Measurements from ENCODE around the gene ATP10A. TPM values are rescaled to one million over a fixed set of nuclear protein-coding genes. Genes with fewer than 3 reads are reported as not detected.
"Not testable (repeated sequence)": the region's sequence is repeated elsewhere in the genome, so short reads cannot be mapped to it uniquely, and the experiment has no call there.

The ATP10A gene
- total and polyA plus RNA-seq, 12 donors: 0.67 to 31.8 (median 16.1) TPM

DNA sequence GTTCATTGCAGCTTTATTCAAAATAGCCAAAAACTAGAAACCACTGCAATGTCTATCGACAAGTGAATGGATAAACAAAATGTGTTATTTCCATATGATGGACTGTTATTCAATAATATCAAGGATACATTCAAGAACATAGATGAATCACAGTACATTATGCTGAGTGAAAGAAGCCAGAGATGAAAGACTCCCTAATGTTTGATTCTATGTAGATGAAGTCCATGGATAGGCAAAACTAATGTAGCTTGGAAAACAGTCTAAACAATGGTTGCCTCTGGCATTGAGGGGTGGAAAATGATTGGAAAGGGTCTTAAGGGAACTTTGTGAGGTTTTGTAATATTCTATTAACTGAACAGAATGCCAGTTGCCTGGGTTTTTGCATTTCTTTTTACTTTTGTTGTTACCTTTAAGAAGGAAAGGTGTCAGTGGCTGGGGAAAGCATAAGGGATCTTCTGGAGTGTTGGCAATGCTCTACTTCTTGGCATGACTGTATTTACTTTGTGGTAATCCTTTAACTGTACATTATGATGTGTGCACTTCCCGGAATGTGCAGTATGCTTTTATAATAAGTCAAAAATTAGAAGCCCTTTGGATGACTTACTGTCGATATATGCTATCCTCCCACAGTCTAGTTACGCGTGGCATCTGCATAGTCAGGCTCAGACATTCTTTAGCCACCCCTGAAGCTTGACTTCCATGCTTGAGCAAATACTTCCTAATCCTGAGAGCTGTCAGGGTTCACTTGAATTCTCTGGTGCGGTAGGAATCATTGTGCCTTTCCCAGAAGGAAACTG, 20.5 kb upstream of the ATP10A start:
- Histone ChIP-seq H3K27me3 (no peaks in the 10 kb centered on the region), H3K9me3 (replicated peaks in 1 of 3) (no peaks in the 10 kb centered on the region), H3K27ac (no peak overlapping the region), H3K4me1 (replicated peaks in 1 of 2) (no peaks in the 10 kb centered on the region), H3K36me3 (replicated peaks in 1 of 2) (no peaks in the 10 kb centered on the region), H3K4me3 (no peak overlapping the region)
- TF ChIP-seq POLR2A (IDR thresholded peaks at IDR 0.05): no peak
- TF ChIP-seq, protein P1, sequence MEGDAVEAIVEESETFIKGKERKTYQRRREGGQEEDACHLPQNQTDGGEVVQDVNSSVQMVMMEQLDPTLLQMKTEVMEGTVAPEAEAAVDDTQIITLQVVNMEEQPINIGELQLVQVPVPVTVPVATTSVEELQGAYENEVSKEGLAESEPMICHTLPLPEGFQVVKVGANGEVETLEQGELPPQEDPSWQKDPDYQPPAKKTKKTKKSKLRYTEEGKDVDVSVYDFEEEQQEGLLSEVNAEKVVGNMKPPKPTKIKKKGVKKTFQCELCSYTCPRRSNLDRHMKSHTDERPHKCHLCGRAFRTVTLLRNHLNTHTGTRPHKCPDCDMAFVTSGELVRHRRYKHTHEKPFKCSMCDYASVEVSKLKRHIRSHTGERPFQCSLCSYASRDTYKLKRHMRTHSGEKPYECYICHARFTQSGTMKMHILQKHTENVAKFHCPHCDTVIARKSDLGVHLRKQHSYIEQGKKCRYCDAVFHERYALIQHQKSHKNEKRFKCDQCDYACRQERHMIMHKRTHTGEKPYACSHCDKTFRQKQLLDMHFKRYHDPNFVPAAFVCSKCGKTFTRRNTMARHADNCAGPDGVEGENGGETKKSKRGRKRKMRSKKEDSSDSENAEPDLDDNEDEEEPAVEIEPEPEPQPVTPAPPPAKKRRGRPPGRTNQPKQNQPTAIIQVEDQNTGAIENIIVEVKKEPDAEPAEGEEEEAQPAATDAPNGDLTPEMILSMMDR (IDR thresholded peaks at IDR 0.05): no peak
- intact Hi-C loops (cut with DNase I): no loop called here
- 59 to 94% (median 90%) methylated on average over 5 to 6 of the region's 6 CpGs for WGBS, 4 donors
- no peak for DNase-seq

DNA sequence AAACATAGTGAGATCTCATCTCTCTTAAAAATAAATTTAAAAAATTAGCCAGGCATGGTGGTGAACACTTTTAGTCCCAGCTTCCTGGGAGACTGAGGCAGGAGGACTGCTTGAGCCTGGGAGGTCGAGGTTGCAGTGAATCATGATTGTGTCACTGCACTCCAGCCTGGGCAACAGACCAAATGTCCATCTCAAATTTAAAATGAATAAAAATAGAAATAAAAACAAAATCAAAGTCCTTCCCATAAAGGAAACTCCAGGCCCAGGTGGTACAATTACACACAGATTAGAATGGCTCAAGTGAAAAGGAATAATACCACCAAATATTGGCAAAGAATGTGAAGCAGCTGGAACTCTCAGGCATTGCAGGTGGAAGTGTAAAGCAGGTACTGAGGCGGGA, 19.3 kb upstream of the ATP10A start:
- no peak for DNase-seq
- intact Hi-C loops (cut with DNase I): no loop called here
- Histone ChIP-seq H3K9me3 (replicated peaks in 1 of 3) (no peaks in the 10 kb centered on the region), H3K36me3 (replicated peaks in 1 of 2) (no peaks in the 10 kb centered on the region), H3K4me1 (replicated peaks in 1 of 2) (no peaks in the 10 kb centered on the region), H3K27ac (no peak overlapping the region), H3K27me3 (no peaks in the 10 kb centered on the region), H3K4me3 (no peak overlapping the region)
- 57 to 75% (median 63%) methylated on average over 2 of the region's 2 CpGs for WGBS, 4 donors
- no peak for TF ChIP-seq POLR2A (IDR thresholded peaks at IDR 0.05)
- TF ChIP-seq, protein P1 (IDR thresholded peaks at IDR 0.05): no peak

DNA sequence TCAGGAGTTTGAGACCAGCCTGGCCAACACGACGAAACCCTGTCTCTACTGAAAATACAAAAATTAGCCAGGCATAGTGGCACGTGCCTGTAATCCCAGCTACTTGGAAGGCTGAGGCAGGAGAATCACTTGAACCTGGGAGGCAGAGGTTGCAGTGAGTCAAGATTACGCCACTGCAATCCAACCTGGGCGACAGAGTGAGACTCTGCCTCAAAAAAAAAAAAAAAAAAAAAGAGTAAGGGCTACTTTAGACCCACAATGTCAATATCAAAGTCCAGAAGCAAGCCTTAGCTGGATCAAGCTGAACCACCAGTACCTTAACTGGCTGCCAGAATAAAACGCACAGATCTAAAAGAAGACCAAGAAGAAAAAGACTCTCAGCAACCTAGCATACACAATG, 17.8 kb upstream of the ATP10A start:
- H3K9me3 ChIP-seq (replicated peaks in 1 of 3); H3K27me3 ChIP-seq; DNase-seq; H3K27ac ChIP-seq; H3K4me3 ChIP-seq; intact Hi-C loops (cut with DNase I); H3K4me1 ChIP-seq (replicated peaks in 1 of 2); H3K36me3 ChIP-seq (replicated peaks in 1 of 2): not testable (repeated sequence)
- WGBS, 4 donors: 92 to 94% (median 93%) methylated on average over 6 of the region's 6 CpGs

DNA sequence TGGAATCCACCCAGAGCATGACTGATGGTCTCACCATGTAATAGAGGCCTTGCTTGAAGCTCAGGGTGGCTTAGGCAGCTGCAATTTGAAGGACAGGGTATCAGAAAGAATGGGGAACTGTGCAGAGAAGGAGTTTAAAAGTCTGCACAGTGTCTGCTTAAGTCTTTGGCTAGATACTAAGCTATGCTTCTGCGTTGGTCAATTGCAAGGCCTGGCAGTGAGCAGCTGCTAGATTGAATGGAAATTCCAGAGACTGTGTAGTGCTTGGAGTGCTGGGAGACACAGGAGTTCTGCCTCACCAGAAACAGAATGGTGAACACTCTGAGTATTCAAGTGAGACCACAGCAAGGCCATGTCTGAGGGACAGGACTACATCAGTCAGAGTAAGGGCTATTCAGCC, 17.3 kb upstream of the ATP10A start:
- H3K36me3 ChIP-seq (replicated peaks in 1 of 2): no peaks in the 10 kb centered on the region
- H3K27me3 ChIP-seq: no peaks in the 10 kb centered on the region
- no peaks in the 10 kb centered on the region for H3K9me3 ChIP-seq (replicated peaks in 1 of 3)
- no peak overlapping the region for H3K4me3 ChIP-seq
- 80 to 100% (median 90%) methylated on average over 1 of the region's 1 CpG for WGBS, 4 donors
- H3K4me1 ChIP-seq (replicated peaks in 1 of 2): no peaks in the 10 kb centered on the region
- intact Hi-C loops (cut with DNase I): no loop called here
- no peak overlapping the region for H3K27ac ChIP-seq
- DNase-seq: no peak
- TF ChIP-seq, protein P1 (IDR thresholded peaks at IDR 0.05): no peak
- no peak for TF ChIP-seq POLR2A (IDR thresholded peaks at IDR 0.05)

DNA sequence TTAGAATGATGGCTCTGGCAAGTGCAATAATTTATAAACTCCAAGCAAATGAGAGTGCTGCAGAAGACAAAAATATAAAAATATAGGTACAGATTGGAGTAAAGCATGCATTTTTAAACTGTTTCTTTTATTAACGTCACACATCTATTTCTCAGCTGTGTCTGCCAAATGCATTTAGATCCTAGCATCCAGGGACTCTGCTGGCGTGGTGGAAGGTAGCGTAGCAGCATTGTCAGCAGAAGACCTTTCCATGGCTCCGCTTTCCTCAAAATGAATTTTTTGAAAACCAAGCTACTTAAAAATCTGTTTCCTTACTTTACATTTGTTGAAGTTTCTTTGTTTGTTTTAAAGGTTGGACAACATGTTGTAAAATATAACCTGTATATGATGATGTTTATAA, 16.3 kb upstream of the ATP10A start:
- Histone ChIP-seq H3K36me3 (replicated peaks in 1 of 2) (no peaks in the 10 kb centered on the region), H3K27ac (no peak overlapping the region), H3K27me3 (no peaks in the 10 kb centered on the region), H3K4me3 (no peak overlapping the region), H3K4me1 (replicated peaks in 1 of 2) (no peaks in the 10 kb centered on the region), H3K9me3 (replicated peaks in 1 of 3) (no peaks in the 10 kb centered on the region)
- TF ChIP-seq, protein P1 (IDR thresholded peaks at IDR 0.05): no peak
- no peak for TF ChIP-seq POLR2A (IDR thresholded peaks at IDR 0.05)
- DNase-seq: no peak
- whole genome bisulfite sequencing, 4 donors: 89 to 91% (median 90%) methylated on average over 4 of the region's 4 CpGs
- intact Hi-C loops (cut with DNase I): no loop called here

All from adrenal gland (tissue), 12 donors.